AG08395 (cell line): ENCODE results near the gene MAGEA10.
"Not testable (repeated sequence)": the region's sequence is repeated elsewhere in the genome, so short reads cannot be mapped to it uniquely, and the experiment has no call there.

ENCODE experiments used
- DNase-seq: peaks from one replicate; pipeline ENCODE4 v3.0.0; 2012; ENCODE audit warnings: mixed read lengths, low spot score

The MAGEA10 gene

DNA sequence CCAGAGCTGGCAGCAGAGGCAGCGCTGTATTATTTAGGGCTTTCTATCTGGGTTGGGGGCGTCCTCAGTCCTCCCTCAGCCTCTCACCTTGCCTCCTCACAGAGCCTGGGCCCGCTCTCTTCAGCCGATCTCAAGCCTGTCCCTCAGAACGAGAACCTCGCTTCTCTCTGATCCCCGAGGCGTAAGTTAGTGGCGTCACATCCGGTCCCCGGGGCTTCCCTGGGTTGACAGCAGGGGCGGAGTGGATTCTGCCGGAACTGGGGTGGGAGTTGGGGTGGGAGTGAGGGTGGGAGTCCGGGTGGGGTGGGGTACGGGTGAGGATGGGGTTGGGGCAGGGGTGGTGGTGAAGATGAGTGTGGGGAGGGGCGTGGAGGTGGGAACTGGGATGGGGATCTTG, at the start of gene MAGEA10:
Gene MAGEA10 (minus strand): TSS at position 190 of the 397 bp plus-strand sequence. CDS start 2,957 bp downstream, outside the sequence.
- DNase-seq: no peak

DNA sequence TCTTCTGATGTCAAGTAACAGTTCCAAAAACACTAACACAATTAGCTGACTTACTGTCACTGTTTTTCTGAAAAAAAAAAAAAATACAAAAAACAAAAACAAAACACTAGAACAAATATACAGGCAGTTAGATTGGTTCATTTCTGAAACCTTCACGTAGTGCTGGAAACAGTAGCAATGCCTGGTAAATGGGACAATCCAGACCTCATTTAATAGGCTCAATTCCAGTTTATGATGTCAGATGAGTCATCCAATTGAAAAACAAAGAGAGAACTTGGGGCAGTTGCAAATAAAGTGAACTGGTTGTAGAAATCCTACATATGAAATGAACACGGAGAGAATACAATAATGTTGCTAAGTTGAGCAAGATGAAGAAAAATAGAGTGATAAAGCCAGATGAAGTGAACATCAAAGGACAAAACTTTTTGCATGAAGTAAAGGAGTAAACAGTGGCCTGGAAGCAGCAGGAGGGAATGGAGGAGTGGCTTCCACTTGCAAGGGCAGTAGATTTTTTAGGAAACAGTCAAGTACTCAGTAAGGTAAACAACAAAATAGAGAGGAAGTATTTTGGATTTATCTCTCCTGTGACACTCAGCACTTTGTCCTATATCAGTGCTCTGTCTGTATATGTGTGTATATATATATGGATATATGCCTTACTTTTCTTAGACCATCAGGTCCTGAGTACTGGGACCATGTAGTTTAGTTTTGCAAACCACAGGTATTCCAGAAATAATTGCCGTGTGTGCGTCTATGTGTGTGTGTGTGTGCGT, 39.3 kb upstream of the MAGEA10 start:
- DNase-seq: no peak

DNA sequence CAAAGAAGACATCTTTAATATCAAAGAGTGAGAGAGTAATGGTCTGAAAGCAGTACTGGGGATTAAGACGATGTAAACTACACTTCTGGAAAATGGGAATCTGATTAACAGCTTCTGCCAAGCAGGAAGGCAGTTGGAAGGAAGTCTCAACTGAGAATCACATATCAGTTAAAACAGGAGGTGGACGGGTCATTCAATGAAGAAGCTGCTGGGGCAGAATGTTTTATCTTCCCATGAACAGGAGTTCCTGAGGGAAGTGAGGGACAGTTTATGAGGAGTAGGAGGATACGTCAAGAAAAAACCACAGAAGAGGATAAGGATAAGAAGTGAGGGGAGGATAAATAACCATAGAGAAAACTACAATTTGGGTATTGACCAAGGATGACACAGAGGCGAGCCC, 38.7 kb upstream of the MAGEA10 start:
- DNase-seq: no peak

DNA sequence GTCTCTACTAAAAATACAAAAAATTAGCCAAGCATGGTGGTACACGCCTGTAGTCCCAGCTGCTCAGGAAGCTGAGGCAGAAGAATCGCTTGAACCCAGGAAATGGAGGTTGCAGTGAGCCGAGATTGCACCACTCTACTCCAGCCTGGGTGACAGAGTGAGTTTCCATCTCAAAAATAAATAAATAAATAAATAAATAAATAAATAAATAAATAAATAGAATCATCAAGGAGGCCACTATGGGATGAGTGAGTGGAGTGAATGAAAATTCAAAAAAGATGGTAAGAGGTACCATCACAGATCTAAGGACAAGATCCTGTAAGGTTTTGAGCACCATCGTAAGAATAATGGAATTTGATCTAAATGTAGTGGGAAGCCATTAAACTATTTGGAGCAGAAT, 37.5 kb upstream of the MAGEA10 start:
- not testable (repeated sequence) for DNase-seq

DNA sequence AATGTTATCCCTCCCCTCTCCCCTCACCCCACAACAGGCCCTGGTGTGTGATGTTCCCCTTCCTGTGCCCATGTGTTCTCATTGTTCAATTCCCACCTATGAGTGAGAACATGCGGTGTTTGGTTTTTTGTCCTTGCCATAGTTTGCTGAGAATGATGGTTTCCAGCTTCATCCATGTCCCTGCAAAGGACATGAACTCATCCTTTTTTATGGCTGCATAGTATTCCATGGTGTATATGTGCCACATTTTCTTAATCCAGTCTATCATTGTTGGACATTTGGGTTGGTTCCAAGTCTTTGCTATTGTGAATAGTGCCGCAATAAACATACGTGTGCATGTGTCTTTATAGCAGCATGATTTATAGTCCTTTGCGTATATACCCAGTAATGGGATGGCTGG, 35.5 kb upstream of the MAGEA10 start:
- not testable (repeated sequence) for DNase-seq

DNA sequence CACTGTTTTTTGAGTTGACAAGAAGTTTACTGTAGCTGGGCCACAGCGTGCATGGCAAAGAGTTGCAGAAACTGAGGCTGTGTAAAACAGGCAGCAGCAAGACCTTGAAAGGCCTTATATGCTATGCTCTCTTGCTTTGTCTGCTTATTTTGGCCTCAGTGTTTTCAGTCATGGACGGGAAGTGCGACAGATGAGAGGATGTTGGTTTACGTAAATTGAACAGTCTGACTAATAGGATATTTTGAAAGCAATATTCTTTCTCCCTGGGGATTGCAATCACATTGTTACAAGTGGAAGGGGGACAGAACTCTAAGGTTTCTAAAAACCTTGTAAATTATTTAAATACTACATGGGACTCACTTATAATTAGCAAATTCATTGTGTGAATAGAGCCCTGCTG, 32.2 kb upstream of the MAGEA10 start:
- DNase-seq: no peak

DNA sequence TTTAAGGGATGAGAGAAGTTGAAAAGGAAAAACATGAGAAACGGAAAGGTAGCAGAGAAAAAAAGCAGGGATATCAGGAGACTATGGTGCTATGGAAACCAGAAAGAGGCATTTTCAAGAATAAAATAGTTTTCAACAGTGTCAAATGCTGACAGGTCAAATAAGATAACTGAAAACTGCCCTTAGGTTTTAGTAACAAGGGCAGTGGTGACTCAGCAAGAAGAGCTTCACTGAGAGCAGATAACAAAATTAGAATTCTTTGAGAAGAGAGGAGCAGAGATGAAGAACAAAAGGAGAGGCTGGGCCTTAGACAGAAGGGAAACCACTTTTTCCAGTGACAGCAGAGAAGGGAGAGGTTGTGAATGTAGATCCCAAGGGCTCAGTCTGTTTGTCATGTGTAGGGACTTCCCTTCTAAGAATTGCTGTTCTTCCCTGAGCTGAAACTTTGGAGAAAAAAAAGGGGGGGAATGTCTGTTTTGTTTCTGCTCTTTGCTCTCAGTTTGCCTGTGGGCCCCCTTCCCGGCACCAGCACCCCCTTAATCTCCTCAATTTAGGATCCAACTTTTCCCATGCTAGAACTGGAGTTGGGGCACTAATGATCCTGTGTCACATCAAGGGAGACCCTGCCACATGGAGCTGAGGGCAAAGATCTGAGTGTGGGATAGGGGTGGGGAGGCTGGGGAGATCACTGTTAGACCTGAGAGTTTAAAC, 26.8 kb upstream of the MAGEA10 start:
- no peak for DNase-seq

DNA sequence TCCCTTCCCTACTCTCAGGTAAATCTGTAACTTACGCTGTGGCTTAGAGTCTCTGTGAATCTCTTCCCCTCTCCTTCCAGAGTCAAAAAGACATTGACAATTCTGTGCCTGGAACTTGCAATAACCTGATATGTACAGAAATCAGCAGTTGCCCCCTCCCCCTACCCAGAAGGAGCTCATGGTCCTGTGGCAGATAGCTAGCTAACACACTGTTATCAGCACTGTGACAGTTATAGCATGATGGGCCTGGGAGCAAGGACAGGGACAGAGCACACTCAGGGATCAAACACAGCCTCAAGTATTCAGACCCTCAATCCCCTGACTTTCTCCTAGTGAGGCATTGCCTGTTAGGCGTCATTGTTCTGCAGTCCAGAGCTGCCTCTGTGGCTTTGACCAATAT, 18.7 kb upstream of the MAGEA10 start:
- DNase-seq: no peak

DNA sequence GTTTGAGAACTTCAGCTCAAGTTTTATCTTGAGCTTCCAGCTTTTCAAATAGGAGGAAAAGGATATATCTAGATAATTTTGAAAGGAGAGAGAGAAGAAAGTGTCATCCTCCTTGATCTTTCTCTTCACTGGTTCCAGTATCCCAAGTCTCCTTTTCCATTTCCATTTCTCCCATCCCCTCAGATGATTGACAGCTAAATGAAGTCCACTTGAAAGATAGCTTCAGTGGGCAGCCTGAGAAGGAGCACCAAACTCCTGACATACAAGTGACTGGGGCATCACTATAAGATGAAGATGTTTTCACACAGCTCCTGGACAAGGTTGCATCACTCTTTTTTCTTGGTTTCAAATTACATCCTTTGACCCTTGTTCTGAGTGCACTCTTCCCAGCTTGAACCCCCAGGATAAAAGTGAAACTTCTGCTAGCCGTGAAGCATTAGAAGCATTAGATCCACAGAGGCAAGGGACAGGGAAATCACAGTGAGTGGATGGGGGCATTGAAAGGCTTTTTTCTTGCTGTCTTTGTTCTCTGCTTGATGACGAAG, 17.5 kb upstream of the MAGEA10 start:
- no peak for DNase-seq

DNA sequence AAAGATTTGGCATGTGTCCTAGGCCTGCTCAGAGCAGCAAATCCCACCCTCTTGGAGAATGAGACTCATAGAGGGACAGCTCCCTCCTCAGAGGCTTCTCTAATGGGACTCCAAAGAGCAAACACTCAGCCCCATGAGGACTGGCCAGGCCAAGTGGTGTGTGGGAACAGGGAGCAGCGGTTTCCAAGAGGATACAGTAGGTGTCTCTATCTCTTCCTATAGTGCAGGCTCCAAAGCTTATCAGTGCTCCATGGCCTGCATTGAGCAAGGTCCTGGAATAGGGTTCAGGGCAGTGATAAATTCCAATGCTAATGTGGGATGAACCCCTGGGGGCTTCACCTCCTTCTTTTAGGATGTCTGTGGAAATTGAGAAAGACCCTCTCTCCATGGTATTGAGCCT, 15.7 kb upstream of the MAGEA10 start:
- DNase-seq: no peak

DNA sequence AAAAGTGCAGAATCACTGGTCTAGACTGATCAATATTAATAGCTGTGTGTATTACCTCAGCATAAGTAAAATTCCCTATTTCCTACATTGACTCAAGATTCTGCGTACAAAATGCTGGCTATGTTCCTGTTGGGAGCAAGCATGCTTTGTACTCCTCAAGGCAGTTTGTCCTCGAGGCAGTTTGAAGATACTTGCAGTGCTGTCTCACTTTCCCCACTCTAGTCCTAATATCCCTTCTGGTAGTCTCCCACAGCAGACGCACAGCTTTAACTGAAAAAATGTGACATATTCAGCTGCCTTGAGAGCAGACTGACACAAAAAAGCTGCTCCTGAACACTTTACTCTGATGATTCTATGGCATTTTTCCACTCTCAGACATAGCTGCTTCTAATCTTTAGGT, 12.9 kb upstream of the MAGEA10 start:
- no peak for DNase-seq

DNA sequence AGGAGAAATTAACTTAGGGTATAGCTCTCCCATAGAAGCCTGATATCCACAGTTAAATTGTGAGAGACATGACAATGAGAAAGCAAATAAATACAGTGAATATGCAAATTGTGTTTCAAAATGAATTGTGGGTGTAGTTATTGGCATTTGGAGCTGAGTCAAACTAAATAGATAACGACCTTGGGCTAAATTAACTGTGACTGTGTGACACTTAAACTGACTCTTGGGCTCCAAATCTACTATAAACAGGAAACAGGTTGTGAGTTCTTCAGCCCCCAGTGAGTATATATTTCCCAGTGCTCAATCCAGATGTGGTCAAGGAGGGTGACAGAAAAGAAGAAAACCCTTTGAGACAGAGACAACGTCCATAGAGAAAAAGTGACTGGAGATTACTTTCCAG, 11.3 kb upstream of the MAGEA10 start:
- DNase-seq: no peak

DNA sequence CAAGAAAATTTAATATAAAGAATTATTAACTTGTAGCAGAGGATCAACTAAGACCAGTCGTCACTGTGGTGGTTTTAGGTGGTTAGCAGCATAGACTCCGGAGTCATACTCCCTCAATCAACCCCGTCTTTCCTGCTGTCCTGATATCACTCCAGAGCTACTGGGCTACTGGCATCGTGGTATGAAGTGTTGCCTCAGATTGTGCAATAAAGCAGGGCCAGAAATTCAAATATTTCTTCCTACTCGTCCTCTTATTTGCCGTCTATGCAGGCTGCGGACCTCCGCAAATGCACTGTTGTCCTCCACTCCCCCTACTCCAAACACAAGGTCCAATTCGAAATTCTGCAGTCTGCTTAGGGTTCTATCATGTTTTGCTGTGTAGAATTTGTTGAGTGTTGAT, 1.2 kb upstream of the MAGEA10 start:
- no peak for DNase-seq

DNA sequence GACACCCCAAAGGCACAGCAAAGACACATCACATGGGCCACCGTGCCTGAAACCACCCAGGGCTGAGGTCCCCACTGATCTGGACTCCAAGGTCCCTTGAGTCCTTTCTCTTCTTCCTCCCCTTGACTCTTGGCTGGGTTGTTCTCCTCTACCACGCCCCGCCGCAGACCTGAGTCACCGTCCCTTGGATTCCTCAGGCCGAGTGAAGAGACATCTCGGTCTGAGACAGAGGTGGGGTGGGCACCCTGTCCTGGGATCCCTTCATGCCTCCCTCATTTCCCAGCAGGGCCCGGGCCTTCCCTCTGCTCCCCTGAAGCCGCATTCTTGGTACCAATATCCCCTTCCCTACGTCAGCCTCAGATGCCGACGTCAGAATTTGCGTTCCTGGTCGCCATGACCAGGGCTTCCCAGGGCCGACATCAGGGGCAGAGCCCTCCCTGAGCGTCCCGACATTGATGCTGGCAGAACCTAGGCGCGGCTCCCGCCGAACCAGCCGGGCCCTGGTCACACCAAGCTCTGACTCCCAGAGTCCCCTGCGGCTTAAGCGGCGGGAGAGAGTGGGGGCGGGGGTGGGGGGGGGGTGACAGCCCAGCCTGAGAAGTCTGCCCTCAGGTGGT, 498 bp downstream of the MAGEA10 start:
- DNase-seq: no peak

DNA sequence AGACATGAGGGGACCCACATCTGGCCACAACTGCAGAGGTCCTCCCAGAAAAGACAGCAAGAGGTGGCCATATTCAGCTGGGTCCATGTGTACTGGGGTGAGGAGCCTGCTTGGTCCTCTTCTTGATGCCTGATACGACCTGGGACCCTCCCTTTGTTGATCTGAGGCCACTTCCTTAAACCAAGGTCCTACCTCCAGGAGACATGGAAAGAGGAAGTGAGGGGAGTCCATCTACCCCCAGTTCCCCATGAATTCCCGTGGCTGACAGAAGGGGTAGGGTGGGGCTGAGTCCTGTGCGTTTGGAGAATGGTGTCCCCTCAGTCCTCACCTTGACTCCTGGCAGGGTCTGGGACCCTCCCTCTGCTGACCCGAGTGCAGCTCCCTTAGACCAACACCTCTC, 2.1 kb downstream of the MAGEA10 start:
- no peak for DNase-seq

DNA sequence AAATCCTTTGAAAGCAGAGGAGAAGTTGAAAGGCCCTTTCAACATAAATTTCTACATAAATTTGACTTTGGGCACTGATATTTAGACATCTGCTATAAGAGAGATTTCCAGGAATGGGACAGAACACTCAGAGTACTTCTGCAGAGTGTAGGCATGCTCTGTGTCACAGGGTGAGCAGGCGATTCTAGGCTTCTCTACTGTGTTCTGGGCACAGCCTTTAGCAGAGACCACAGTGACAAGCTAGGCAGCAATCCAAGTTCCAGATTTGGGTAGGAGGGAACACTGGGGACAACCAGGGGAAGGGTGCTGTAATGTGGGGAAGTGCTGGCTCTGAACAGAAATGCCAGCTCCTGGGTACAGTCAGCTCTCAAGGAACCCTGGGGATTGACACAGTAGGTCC, 6.9 kb downstream of the MAGEA10 start:
- DNase-seq: no peak

DNA sequence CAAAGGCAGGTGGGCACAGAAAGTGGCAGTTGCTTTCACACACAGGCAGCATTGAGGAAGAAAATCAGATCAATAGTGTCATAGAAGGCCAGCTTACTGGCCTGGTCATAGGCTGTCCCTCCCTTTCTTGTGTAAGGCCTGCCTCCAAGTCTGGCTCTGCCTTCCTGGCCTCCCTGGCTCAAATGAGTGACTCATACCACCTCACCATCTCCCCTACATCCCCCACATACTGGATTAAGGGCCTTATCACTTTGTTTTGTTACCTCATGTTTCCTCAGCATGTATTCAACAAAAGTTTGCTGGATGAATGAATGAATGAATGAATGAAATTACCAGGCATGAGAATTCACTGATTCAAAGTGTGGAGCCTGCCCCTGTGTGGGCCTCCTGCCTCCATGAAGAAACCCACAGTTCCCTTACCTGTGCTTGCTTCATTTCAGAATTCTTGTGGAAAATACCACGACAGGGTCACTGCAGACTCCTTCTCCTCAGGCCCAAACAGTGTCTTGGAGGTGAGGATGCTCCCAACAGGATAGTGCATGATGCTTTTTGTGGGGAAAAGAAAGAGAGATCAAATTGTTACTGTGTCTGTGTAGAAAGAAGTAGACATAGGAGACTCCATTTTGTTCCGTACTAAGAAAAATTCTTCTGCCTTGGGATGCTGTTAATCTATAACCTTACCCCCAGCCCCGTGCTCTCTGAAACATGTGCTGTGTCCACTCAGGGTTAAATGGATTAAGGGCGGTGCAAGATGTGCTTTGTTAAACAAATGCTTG, 9.1 kb downstream of the MAGEA10 start:
- not testable (repeated sequence) for DNase-seq

DNA sequence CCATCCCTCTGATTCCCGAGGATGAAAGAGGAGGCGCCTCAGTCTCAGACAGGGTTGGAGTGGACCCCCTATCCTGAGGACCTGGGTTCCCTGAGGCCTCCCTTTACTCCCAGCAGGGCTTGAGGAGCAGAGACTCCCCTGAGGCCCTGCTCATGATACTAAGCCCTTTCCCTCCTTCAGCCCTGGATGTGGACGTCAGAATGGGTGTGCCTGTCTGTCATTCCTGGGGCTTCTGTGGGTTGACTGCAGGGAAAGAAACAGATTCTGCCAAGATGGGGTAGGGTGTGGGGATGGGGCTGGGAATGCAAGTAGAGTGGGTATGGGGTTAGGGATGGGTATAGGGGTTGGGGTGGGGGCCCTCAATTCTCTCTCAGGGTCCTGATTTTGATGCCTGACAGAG, 21.1 kb downstream of the MAGEA10 start:
- DNase-seq: no peak

DNA sequence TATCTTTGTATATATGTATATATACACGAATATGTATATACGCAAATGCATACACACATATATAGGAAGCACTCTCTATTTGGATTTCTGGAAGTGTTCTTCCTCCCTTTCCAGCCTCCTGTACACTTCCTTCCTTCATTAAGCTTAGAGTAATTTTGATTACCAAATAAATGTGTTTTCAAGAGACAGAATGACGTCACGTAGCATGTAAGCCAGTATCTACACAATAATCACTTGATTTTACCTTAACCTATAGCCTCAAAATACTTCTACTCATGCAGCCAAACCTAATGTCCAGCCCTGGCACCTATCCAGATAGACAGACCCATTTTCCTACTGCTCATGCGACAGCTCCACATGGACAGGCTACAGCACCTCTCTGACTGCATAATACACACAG, 29.9 kb downstream of the MAGEA10 start:
- DNase-seq: no peak

DNA sequence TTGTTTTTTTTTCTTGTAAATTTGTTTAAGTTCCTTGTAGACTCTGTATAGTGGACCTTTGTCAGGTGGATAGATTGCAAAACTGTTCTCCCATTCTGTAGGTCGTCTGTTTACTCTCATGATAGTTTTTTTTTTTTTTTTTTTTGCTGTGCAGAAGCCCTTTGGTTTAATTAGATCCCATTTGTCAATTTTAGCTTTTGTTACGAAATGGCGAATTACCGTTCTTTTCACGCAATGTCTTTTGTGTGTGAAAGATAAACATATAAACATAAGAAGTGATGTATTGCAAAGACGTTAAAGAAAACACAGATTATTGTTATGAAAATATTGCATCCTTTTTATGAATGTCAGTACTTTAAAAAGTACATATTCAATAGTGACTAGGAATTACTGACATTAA, 34.5 kb downstream of the MAGEA10 start:
- no peak for DNase-seq

DNA sequence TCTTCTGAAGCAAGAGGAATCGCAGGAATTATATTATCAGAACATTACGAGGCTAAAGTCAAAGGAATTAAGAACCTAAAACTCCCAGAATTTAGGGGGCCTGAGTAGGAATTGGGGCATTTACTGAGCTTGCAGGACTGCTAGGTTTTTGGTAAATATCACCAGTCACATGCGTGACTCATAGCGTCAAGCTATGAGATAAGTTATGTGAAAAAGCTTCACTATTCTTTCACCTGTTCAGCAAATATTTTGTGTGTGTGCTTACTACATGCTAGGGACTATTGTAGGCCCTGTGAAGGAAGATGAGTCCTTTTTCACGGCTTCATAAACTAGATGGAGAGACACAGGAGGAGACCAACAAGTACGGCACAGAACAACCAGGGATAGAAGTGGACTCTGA, 52.2 kb downstream of the MAGEA10 start:
- DNase-seq: no peak
